Fibroblast of skin of scalp (primary cell): ENCODE measurements around the gene ZSCAN30.
"Not testable (repeated sequence)": the region's sequence is repeated elsewhere in the genome, so short reads cannot be mapped to it uniquely, and the experiment has no call there.

ENCODE experiments used
- DNase-seq: peaks from one replicate; pipeline ENCODE4 v3.0.0-alpha.2; 2013

The ZSCAN30 gene

GRCh38 chr18:35231052-35231451, 59.0 kb downstream of the ZSCAN30 start:
- peak; percentile 72 for DNase-seq

DNA sequence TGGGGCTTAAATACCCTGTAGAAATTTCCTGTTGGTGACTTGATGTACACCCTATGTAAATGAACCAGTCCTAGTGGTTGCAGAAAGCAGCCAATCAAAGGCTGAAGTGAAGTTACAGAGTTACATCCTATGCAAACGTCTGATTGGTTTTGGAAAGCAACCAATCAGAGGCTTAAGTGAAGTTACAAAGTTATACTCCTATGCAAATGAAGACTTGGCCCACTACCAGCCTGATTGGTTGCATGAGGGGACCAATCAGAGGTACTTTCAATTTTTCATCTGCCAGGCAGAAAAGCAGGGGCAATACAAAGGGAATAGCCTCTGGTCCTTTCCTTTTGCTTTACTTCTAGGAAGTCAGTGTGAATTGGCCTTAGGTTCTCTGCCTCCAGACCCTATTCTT, 62.8 kb downstream of the ZSCAN30 start:
- peak; percentile 11 for DNase-seq

- DNase-seq: no peak
Measured at GRCh38 chr18:35223797-35224196, 66.2 kb downstream of the ZSCAN30 start.

GRCh38 chr18:35220424-35220823, 69.6 kb downstream of the ZSCAN30 start:
- no peak for DNase-seq

DNA sequence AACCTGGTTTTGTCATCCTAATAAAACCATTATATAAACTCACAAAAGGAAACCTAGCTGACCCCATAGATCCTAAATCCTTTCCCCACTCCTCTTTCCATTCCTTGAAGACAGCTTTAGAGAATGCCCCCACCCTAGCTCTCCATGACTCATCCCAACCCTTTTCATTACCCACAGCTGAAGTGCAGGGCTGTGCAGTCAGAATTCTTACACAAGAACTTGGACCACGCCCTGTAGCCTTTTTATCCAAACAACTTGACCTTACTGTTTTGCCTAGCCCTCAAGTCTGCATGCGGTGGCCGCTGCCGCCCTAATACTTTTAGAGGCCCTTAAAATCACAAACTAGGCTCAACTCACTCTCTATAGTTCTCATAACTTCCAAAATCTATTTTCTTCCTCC, 70.7 kb downstream of the ZSCAN30 start:
- DNase-seq: peak; percentile 1

DNA sequence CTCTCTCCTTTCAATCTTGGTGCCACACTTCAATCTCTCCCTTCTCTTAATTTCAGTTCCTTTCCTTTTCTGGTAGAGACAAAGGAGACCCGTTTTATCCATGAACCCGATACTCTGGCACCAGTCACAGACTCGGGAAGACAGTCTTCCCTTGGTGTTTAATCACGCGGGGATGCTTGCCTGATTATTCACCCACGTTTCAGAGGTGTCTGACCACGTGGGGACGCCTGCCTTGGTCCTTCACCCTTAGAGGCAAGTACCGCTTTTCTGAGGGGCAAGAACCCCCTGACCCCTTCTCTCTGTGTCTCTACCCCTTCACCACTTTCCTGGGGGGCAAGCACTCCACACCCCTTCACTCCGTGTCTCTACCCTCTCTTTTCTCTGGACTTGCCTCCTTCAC, 73.4 kb downstream of the ZSCAN30 start:
- not testable (repeated sequence) for DNase-seq

DNA sequence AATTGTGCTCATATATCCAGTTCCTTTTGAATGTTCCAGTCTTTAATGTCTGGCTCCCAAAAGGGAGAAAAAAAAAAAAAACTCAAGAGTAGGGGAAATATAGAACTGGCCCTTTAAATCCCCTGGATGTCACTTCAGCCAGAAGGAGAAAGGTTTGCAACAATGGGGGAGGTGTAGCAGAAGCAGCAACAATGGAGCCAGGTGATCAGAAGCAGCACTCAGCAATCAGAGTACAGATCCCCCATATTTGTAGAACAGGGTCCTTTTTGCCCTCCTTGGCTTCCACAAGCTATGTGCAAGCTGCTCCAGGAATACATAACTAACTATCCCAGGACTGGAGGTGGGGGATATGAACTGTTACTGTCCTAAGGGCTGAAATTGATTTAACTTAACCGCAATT, 75.0 kb downstream of the ZSCAN30 start:
- DNase-seq: no peak

- not testable (repeated sequence) for DNase-seq
Measured at GRCh38 chr18:35205746-35206458, 84.1 kb downstream of the ZSCAN30 start.

DNA sequence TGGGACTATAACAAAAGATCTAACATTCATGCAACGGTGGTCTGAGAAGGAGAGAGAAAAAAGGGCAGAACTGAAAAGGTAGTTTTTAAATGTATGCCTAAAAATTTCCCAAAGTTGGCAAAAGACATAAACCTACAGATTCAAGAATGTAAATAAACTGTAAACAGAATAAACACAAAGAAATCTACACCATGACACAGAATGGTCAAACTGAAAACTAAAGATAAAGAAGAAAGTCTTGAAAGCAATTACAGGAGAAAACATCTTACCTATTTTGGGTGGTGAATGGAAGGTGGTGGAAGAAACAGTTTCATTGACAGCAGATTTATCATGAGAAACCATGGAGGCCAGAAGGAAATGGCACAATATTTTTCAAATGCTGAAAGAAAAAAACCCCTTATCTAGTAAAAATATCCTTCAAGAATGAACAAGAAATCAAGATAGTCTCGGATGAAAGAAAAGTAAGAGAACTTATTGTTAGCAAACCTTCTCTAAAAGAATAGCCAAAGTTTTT, 84.8 kb downstream of the ZSCAN30 start:
- DNase-seq: no peak

DNA sequence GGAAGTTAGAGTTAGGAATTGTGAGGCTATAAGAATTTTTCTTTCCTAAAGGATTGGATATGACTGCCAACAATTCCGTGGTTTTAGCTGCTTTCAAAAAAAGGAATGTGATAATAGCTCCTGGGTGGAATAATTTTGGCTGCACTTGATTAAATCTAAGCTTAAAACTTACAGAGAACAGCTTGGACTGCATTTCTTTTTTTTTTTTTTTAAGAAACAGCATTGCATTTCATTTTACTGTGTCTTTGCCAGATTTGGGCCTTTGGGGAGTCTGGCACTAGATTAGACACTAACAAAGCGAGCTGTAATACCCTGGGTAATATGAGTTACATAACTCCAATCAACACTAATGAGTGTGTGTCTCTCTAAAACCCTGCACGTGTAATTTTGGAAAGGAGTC, 87.0 kb downstream of the ZSCAN30 start:
- DNase-seq: peak; percentile 69

DNA sequence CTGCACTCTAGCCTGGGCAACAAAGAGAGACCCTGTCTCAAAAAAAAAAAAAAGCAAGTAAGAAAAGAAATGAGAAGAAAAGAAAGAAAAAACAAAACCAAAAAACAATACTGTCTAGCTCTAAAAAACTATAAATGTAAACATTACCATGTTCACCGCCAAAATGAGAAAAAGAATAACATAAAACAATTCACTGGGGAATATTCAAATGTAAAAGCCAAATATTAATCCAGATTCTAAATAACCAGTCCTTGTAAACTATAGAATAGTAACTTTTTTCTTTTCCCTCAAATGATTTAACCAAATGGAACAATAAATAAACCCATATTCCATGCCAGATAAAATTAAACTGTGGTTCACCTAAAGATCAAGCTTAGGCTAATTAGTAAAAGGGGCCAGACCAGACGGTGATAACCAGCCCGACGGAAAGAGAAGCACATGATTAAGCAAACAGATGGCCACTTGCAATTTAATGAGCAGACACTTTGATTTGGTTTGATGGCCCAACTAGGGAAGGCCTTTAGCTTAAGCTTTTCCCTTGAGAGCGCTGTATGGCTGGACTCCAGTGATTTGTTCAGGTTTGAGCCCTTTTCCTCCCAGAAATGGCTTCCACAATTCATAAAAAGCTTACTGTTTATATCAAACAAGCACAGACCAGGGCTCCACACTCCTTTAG, 88.6 kb downstream of the ZSCAN30 start:
- no peak for DNase-seq
